Caco-2 (cell line): ENCODE results near the gene PPT2. TPM values are rescaled to one million over a fixed set of nuclear protein-coding genes. Genes with fewer than 3 reads are reported as not detected.

ENCODE experiments used
- BruUV-seq: library from RNA; stranded (reverse); fragments of 400-500 nt; replicated peaks from 2 replicates; lab custom pipeline; 2021; lab: Mats Ljungman, UMichigan
- CTCF ChIA-PET: fragments of 300-600 bp; sonication (Branson Sonifier 250); formaldehyde crosslinking; loops from one replicate; lab custom pipeline; 2022; ENCODE audit warnings: antibody characterized with exemption; lab: Charles Lee
- POLR2A ChIA-PET: fragments of 300-600 bp; sonication (Branson Sonifier 250); formaldehyde crosslinking; loops from one replicate; lab custom pipeline; 2022; ENCODE audit warnings: antibody characterized with exemption; lab: Charles Lee
- DNase-seq, 2 experiments: peaks; one replicate each; pipeline versions ENCODE4 v3.0.0 to v3.0.0-alpha.2; 2020 to 2022
- H3K27me3 ChIP-seq: replicated peaks from 2 replicates; pipeline ENCODE4 v1.6.0; 2011; ENCODE audit warnings: low read length; ENCODE audit not compliant: control insufficient read depth, insufficient read depth
- H3K36me3 ChIP-seq: 2 replicates; pipeline ENCODE4 v1.5.1; 2011; ENCODE audit warnings: low read length; ENCODE audit not compliant: control insufficient read depth, insufficient read depth
- H3K4me1 ChIP-seq: fragments of 250-450 bp; sonication (Bioruptor Pico); 2 replicates; pipeline ENCODE4 v1.5.1; 2020; ENCODE audit warnings: mild to moderate bottlenecking
- H3K4me3 ChIP-seq: 2 replicates; pipeline ENCODE4 v1.5.1; 2011; ENCODE audit warnings: low read depth, mild to moderate bottlenecking, control low read depth, low read length
- H3K9me3 ChIP-seq: fragments of 250-450 bp; sonication (Bioruptor Pico); 2 replicates; pipeline ENCODE4 v1.5.1; 2020; ENCODE audit warnings: mild to moderate bottlenecking, moderate library complexity
- H3K27ac Mint-ChIP-seq: one replicate; pipeline ENCODE4 v1.8.0; 2022; ENCODE audit warnings: mixed read lengths; ENCODE audit not compliant: unreplicated experiment
- H3K27me3 Mint-ChIP-seq: one replicate; pipeline ENCODE4 v1.8.0; 2022; ENCODE audit warnings: mixed read lengths; ENCODE audit not compliant: insufficient read depth, unreplicated experiment
- H3K36me3 Mint-ChIP-seq: one replicate; pipeline ENCODE4 v1.8.0; 2022; ENCODE audit warnings: mild to moderate bottlenecking, mixed read lengths; ENCODE audit not compliant: insufficient read depth, unreplicated experiment
- H3K4me1 Mint-ChIP-seq: one replicate; pipeline ENCODE4 v1.8.0; 2022; ENCODE audit warnings: low read depth, mixed read lengths; ENCODE audit not compliant: unreplicated experiment
- H3K4me3 Mint-ChIP-seq: one replicate; pipeline ENCODE4 v1.8.0; 2022; ENCODE audit warnings: mild to moderate bottlenecking, moderate library complexity, mixed read lengths; ENCODE audit not compliant: unreplicated experiment
- H3K9me3 Mint-ChIP-seq: one replicate; pipeline ENCODE4 v1.8.0; 2022; ENCODE audit warnings: mixed read lengths; ENCODE audit not compliant: unreplicated experiment
- CTCF ChIP-seq, 2 experiments: fragments of 200-600 bp in 1 of 2; IDR thresholded peaks; 1 replicate in 1 of 2; 2 replicates in 1 of 2; pipeline versions ENCODE4 v1.5.1 to v1.8.0; 2011 to 2022; ENCODE audit warnings: antibody characterized with exemption in 1 of 2, control low read depth in 1 of 2, inconsistent platforms in 1 of 2, low read depth in 1 of 2, low read length in 1 of 2, mild to moderate bottlenecking in 1 of 2, moderate library complexity in 1 of 2; ENCODE audit not compliant: insufficient read depth in 1 of 2, severe bottlenecking in 1 of 2, unreplicated experiment in 1 of 2
- intact Hi-C: fragments of 100-400 bp; cut with micrococcal nuclease; formaldehyde crosslinking; loops from one replicate; pipeline ENCODE4 v1.10.0; 2022; ENCODE audit not compliant: unreplicated experiment
- total RNA-seq: library from RNA; stranded (reverse); gene quantifications from 2 replicates; pipeline ENCODE4 v1.2.3, GENCODE V29; 2022

The PPT2 gene
- total RNA-seq, 1 experiment from 2014 or later: 80.8 TPM

DNA sequence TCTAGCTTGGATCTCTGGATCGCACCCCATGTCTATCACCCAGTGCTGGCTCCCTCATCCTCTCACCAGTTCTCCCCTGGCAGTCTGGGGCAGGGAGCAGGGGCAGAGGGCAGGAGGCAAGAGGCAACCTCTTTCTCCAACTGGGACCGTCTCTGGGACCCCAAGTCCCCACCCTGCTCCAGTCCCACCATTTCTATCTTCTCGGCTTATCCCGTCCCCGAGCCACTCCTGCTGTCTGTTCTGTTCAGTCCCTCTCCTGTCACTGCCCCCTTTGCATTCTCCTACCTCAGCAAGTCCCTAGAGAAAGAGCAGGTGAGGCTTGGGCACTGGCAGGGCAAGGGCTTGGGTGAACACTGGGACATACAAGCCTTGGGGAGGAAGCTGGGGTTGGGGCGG is 44.2 kb upstream of the PPT2 start:
- Histone ChIP-seq H3K4me1 (peaks cover 15% of the 10 kb centered on the region), H3K9me3 (no peaks in the 10 kb centered on the region), H3K36me3 (no peaks in the 10 kb centered on the region), H3K27me3 (no peaks in the 10 kb centered on the region), H3K4me3 (no peak overlapping the region)
- Mint-ChIP-seq H3K4me3 (no peak overlapping the region), H3K9me3 (no peaks in the 10 kb centered on the region), H3K36me3 (peaks cover 17% of the 10 kb centered on the region), H3K27ac (no peak overlapping the region), H3K4me1 (peaks cover 23% of the 10 kb centered on the region), H3K27me3 (no peaks in the 10 kb centered on the region)
- BruUV-seq: no TSS peak
- ChIA-PET POLR2A (interaction anchor here (0.6 kb wide), 1 partner anchor 21 kb away, joined by 3 read pairs; no protein-coding TSS in a partner anchor), CTCF (interaction anchor here (0.7 to 1.7 kb wide), 2 partner anchors 86 to 243 kb away, joined by 5 read pairs; no protein-coding TSS in a partner anchor)
- no peak for DNase-seq
- no peak for TF ChIP-seq CTCF (IDR thresholded peaks at IDR 0.05; ENCODE audit: insufficient read depth in 1 of 2, low read depth in 1 of 2, low read length in 1 of 2, severe bottlenecking in 1 of 2, unreplicated experiment in 1 of 2)
- intact Hi-C loops: no loop called here

- intact Hi-C loops: no loop called here
- no peaks in the 10 kb centered on the region for H3K27me3 ChIP-seq
- H3K27ac Mint-ChIP-seq: no peak overlapping the region
- no peaks in the 10 kb centered on the region; the same call in none of the 2 replicates for H3K36me3 ChIP-seq
- CTCF ChIA-PET: interaction anchor here (0.6 to 1.7 kb wide), 2 partner anchors 20 to 85 kb away, joined by 4 to 5 read pairs; no protein-coding TSS in a partner anchor
- H3K9me3 Mint-ChIP-seq: no peaks in the 10 kb centered on the region
- H3K4me1 Mint-ChIP-seq: peaks cover 27% of the 10 kb centered on the region
- peaks cover 15% of the 10 kb centered on the region for H3K4me1 ChIP-seq
- POLR2A ChIA-PET: no interaction called here
- no peak for DNase-seq
- H3K36me3 Mint-ChIP-seq: peaks cover 19% of the 10 kb centered on the region
- no TSS peak for BruUV-seq
- no peaks in the 10 kb centered on the region for H3K9me3 ChIP-seq
- TF ChIP-seq CTCF (IDR thresholded peaks at IDR 0.05; ENCODE audit: insufficient read depth in 1 of 2, low read depth in 1 of 2, low read length in 1 of 2, severe bottlenecking in 1 of 2, unreplicated experiment in 1 of 2): no peak
- no peaks in the 10 kb centered on the region for H3K27me3 Mint-ChIP-seq
- no peak overlapping the region for H3K4me3 Mint-ChIP-seq
- H3K4me3 ChIP-seq: no peak overlapping the region
Observed at GRCh38 chr6:32110632-32111031, 43.3 kb upstream of the PPT2 start.

DNA sequence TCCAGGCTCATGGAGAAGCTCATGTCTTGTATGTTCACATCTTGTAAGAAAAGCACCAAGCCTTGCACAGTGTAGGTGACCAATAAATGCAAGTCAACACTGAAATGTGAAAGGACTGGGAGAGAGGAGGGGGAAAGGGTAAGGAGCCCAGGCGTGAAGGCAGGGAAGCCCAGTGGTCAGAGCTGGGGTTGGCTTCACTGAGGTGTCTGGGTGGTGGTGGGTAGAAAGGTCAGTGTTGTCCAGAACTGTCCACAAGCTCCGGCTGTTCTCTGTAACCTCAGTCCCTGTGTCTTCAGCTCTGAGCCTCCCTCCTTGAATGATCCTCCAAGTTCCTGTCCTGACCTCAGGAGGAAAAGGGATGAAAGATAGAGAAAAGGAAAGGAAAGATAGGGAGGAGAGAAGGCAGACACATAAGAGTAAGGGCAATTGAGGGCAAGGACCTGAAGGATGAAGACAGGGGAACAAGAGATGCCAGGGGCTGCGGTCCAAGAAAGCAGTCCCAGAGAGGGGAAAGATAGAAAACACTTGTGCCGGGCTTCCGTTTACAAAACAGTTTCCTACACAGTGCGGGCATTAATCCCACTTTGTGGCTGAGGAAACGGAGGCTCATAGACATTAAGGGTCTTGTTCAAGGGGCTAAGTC is 42.4 kb upstream of the PPT2 start:
- Mint-ChIP-seq H3K4me3 (no peak overlapping the region), H3K9me3 (no peaks in the 10 kb centered on the region), H3K27me3 (no peaks in the 10 kb centered on the region), H3K27ac (no peak overlapping the region), H3K4me1 (peaks cover 27% of the 10 kb centered on the region), H3K36me3 (peaks cover 19% of the 10 kb centered on the region)
- no peak for TF ChIP-seq CTCF (IDR thresholded peaks at IDR 0.05; ENCODE audit: insufficient read depth in 1 of 2, low read depth in 1 of 2, low read length in 1 of 2, severe bottlenecking in 1 of 2, unreplicated experiment in 1 of 2)
- ChIA-PET POLR2A (no interaction called here), CTCF (no interaction called here)
- no peaks in the 10 kb centered on the region; the same call in none of the 2 replicates for H3K36me3 ChIP-seq
- no peaks in the 10 kb centered on the region for H3K9me3 ChIP-seq
- BruUV-seq: no TSS peak
- H3K4me1 ChIP-seq: peaks cover 15% of the 10 kb centered on the region
- intact Hi-C loops: no loop called here
- no peak overlapping the region for H3K4me3 ChIP-seq
- DNase-seq: no peak
- no peaks in the 10 kb centered on the region for H3K27me3 ChIP-seq
